Articular chondrocyte of knee joint (primary cell): Measurements from ENCODE around the gene DNAJC22. TPM values are rescaled to one million over a fixed set of nuclear protein-coding genes. Genes with fewer than 3 reads are reported as not detected.

Source experiments
- total RNA-seq: library from RNA; depleted of rRNA; stranded (reverse); fragments of >200 nt; gene quantifications from 2 replicates; pipeline ENCODE4 v1.2.3, GENCODE V29; 2012

Gene DNAJC22
- 0.91 and 1.6 TPM in 2 replicates for total RNA-seq

GRCh38 chr12:49346659-49347310 lies at the start of gene DNAJC22:
Gene DNAJC22, plus strand, starts transcription at chr12:49346888. Its CDS starts 1,985 bp downstream, at chr12:49348873.

GRCh38 chr12:49322708-49323523 lies 23.8 kb upstream of the DNAJC22 start, which contains the start of gene TROAP:
Gene TROAP, plus strand, starts transcription at chr12:49323255. Its CDS starts 354 bp downstream, at chr12:49323609.

GRCh38 chr12:49336645-49337584 lies 9.8 kb upstream of the DNAJC22 start, which contains the start of gene C1QL4:
Gene C1QL4, minus strand, starts transcription at chr12:49337188. Its CDS starts 711 bp downstream, at chr12:49336477.

GRCh38 chr12:49367381-49368239 lies 20.9 kb downstream of the DNAJC22 start, which contains the start of gene SPATS2:
Gene SPATS2, plus strand, starts transcription at chr12:49367462. Its CDS starts 93,551 bp downstream, at chr12:49461013.

Other genes starting within 250 kb of the DNAJC22 start
- gene LMBR1L, start 236.0 kb upstream of the DNAJC22 start, total RNA-seq = 35.1 and 38.4 TPM in 2 replicates
- 936 and 956 TPM in 2 replicates for gene TUBA1B, start 215.5 kb upstream of the DNAJC22 start, total RNA-seq
- gene TUBA1A, start 157.8 kb upstream of the DNAJC22 start, total RNA-seq = 516 and 528 TPM in 2 replicates
- gene TUBA1C, start 81.8 kb upstream of the DNAJC22 start, total RNA-seq = 385 and 391 TPM in 2 replicates
- 1.5 and 1.8 TPM in 2 replicates for gene PRPH, start 51.7 kb upstream of the DNAJC22 start, total RNA-seq
- 7.8 and 9.7 TPM in 2 replicates for gene TROAP, start 23.6 kb upstream of the DNAJC22 start, total RNA-seq
- 0.13 TPM in 1 of 2 replicates, not detected in the other for gene C1QL4, start 9.7 kb upstream of the DNAJC22 start, total RNA-seq
- gene SPATS2, start 20.6 kb downstream of the DNAJC22 start, total RNA-seq = 21.4 and 25.0 TPM in 2 replicates
- under 0.01 TPM in 2 replicates for gene KCNH3, start 192.1 kb downstream of the DNAJC22 start, total RNA-seq
- 36.2 and 45.9 TPM in 2 replicates for gene MCRS1, start 221.3 kb downstream of the DNAJC22 start, total RNA-seq